ENCODE measurements around the gene ACCSL.

DNA sequence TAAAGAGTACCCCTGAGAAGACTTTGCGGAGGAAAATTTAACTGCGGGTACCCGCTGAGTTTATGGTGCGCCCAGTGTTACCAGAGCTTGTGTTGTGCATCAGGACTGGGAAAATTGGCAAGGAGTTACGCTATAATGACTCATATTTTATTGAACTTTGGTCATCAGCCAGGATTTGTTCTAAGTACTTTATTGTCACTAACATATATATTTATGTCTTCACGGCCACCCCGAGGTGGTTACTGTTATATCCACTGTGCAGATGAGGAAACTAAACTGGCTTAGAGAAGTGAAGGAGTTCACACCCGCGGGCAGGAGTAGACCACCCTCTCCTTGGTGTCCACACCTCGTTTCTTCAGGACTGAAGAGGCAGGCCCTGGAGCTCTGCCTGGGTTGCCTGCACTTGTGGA, 19.0 kb downstream of the ACCSL start:
- TF ChIP-seq, protein P1, sequence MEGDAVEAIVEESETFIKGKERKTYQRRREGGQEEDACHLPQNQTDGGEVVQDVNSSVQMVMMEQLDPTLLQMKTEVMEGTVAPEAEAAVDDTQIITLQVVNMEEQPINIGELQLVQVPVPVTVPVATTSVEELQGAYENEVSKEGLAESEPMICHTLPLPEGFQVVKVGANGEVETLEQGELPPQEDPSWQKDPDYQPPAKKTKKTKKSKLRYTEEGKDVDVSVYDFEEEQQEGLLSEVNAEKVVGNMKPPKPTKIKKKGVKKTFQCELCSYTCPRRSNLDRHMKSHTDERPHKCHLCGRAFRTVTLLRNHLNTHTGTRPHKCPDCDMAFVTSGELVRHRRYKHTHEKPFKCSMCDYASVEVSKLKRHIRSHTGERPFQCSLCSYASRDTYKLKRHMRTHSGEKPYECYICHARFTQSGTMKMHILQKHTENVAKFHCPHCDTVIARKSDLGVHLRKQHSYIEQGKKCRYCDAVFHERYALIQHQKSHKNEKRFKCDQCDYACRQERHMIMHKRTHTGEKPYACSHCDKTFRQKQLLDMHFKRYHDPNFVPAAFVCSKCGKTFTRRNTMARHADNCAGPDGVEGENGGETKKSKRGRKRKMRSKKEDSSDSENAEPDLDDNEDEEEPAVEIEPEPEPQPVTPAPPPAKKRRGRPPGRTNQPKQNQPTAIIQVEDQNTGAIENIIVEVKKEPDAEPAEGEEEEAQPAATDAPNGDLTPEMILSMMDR (conservative IDR thresholded peaks at IDR 0.05 in 1 of 2, IDR thresholded peaks at IDR 0.05 in 1 of 2; ENCODE audit: low read depth in 1 of 2, low read length in 2 of 2), result no peak
- no peak for TF ChIP-seq EZH2 (IDR thresholded peaks at IDR 0.05; ENCODE audit: low read length, missing control alignments)

Data from fibroblast of lung (primary cell).